ENCODE results near the gene C11orf86.
"Not testable (repeated sequence)": the region's sequence is repeated elsewhere in the genome, so short reads cannot be mapped to it uniquely, and the experiment has no call there.

C11orf86 gene, protein sequence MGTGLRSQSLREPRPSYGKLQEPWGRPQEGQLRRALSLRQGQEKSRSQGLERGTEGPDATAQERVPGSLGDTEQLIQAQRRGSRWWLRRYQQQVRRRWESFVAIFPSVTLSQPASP

DNA sequence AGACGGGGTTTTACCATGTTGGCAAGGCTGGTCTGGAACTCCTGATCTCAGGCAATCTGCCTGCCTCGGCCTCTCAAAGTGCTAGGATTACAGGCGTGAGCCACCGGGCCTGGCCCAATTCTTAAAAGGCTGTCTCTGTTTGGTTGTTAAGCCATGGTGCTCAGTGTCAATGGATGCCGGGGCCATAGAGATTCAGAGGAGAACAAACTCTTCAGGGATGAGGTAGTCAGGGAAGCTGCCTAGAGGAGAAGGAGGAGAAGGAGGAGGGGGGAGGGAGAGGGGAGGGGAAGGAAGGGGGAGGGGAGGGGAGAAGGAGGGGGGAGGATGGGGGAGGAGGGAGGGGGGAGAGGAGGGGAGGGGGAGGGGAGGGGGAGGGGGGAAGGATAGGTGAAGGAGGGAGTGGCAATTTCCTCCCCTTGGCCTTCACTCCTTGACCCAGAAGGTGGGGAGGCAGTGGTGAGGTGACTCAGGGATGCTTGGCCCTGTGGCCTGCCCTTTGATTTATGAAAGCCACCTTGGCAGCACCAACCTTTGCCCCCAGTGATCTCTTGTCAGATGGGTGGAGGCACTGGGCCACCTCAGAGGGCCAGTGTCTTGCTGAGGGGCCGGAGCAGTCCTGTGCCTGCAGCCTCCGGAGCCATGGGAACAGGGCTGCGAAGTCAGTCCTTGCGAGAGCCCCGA is at the start of gene C11orf86:
C11orf86 (plus strand) TSS at position 581 of the 681 bp plus-strand sequence; CDS start at position 640, 59 bp downstream.
- no peak for FAIRE-seq

DNA sequence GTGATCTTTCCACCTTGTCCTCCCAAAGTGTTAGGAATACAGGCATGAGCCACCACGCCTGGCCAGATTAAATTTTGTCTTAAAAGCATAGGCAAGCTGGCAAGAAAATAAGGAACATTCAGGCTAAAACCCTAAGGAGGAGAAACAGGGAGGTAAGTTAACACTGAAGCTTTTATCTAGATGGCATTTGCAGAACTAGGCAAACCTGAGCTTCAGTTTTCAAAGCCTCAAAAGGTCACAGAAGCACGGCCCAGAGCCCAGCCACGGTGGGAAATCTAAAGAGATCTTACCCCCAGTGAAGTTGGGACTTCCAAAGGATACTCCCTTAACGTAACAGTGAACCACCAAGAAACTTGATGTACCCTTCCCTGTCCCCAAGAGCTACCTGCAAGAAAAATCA is 45.4 kb upstream of the C11orf86 start:
- FAIRE-seq = no peak

DNA sequence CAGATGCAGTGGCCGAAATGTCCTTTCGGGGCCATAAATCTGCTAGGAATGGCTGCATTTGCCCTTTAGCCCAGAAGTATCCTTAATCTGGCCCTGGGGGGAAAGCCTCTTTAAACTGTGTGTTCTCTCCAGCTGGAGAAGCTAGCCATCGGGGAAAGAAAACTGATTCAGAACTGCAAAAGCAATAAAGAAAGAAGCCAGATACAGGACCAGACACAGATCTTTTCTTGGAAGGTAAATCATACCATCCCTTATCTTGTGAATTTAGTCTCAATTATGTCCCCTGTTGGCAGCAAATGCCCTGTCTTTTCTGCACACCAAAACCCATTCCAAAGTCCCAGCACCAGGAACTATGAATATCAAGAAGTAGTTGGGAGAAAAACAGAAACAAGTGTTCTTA is 42.6 kb upstream of the C11orf86 start:
- FAIRE-seq = no peak

DNA sequence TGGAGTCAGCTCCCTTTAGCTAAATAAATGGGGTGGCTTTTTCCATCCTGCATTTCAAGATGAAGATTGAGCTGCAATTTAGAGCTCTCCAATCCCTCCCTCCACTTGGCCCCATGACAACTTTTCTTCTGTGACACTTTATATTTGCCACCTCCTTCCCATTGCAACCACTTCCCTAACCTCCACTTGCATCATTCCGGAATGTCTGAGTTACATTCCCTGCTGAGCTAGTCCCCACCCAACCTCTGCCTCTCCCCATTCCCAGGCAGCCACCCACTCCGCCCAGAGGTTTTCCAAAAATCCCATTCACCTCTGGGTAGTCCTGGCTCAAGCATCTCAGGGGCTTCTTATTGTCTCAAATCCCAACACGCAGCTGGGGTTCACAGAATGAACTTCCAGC is 41.6 kb upstream of the C11orf86 start:
- no peak for FAIRE-seq

DNA sequence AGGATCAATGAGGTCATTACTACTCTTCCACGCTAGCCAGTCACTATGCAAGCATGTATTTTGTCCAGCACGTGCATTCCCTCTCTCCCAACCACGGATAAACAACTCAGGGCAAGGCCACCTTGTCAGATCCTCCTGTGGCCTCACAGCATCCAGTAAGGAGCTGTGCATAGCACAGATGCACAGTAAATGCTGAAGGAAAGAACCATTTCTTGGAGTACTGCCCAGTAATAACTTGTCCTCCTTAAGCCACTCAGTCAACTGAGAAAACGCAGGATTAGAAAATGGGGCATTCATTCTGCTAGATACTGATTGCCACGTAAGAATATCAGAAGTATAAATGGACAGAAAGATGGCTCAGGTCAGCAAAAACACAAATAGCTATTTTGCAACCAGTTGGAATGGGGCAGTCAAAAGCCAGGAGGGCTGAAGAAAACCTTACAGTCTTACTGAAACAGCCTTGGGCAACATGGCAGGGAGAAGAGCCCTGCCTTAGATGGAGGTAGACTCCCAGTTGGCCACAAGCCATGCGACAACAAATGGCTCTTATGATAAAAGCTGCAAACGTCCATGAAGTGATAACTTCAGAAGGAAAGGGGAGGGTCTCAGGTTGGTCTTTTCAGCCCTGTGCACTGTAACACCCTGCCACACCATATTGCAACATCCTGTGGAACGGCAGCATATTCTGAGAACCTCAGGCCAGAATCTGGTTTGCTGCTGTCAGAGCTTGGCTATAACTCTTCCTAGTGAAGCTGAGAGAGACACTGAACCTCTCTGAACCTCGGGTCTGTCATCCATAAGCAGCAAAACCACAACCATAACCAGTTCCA is 39.9 kb upstream of the C11orf86 start:
- FAIRE-seq = no peak

DNA sequence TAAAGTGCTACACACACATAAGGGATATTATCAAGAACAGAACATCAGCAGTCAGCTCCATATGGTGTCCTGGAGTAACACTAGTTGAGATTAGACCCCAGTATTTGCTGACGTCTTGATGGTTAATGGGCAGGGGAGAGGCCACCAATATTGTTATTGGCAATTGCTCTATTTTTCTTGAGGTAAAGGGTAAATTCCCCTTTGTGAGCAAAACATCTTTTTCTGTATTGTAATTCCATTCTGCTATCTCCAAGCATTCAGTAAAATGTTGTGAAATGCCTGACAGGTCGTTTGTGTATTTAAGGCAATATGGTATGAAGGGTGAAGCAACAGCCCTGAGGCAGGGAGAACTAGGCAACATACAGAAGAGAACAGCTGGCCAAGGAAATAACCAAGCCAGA is 38.8 kb upstream of the C11orf86 start:
- no peak for FAIRE-seq

DNA sequence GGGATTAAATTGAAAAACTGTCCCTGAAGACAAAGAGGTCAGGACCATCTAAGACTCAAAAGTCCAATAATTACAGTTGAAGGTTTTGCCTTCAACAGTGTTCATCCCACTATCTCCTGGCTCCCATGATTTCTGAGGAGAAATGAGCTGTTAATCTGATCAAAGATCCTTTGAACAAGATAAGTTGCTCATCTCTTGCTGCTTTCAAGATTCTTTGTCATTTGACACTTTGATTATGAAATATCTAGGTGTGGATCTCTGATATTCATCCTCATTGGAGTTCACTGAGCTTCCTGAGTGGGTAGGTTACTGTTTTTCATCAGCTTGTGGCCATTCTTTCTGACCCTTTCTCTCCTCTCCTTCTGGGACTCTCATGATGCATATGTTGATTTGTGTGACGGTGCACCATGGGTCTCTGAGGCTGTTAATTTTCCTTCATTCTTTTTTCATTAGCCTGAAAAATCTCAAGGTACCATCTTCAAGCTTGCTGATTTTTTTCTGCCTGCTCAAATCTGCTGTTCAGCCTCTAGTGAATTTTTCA is 37.8 kb upstream of the C11orf86 start:
- no peak for FAIRE-seq

DNA sequence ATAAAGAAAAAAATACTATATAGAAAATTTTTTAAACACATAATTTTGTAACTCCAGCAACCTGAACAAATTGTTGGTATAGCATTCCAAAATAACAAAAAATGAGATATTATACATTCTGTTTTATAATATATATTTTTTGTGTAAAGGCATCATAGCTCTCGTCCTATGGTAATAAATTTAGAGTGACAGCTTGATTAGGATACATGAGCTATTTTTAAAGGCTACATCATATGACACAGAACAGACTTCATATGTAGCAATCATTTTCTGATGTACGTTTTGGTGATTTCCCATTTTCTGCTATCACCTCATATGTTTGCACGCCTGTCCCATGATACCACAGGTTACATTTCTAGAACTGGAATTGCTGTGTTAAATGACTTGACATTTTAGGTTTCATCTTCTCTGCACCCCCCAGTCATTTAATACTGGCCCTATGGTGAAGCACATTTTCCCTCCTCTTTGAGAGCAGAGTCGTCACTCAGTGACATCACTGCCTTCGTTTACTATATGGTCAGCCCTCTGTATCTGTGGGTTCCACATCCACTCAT is 36.4 kb upstream of the C11orf86 start:
- FAIRE-seq = no peak

DNA sequence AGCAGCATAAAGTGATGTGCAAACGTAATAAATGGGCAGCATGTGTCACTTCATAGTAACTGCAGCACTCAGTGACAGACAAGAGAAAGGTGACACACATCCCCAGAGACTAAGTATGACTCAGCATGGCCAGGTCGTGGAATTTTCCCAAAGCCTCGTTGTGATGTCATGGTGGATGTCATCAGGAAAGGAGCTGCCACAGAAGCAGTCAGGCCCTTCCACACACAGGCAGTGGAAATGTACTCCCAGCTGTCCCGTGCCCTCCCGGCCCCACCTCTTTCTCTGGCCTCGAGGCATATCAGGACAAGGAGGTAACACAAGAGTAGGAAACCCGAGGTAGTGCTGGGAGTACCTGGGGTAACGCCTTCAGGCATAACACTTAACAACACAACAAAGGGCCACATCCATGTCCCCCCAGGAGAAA is 25.0 kb upstream of the C11orf86 start:
- FAIRE-seq = no peak

DNA sequence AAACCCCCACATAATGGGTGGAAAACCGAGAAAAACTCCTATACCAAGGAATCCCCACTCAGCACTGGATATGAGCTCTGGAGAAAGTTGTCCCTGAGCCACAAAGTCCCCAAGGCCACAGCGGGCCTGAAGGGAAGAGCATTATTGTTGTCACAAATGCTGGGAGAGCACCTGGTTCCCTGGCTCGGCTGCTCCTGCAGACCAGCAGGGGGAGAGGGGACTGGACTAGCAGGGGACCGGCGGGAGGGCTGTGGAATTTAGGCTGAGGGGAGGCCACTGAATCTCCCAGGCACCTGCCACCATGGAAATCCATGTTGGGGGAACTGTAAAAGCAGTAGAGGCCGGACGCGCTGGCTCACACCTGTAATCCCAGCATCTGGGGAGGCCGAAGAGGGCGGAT is 24.0 kb upstream of the C11orf86 start:
- no peak for FAIRE-seq

DNA sequence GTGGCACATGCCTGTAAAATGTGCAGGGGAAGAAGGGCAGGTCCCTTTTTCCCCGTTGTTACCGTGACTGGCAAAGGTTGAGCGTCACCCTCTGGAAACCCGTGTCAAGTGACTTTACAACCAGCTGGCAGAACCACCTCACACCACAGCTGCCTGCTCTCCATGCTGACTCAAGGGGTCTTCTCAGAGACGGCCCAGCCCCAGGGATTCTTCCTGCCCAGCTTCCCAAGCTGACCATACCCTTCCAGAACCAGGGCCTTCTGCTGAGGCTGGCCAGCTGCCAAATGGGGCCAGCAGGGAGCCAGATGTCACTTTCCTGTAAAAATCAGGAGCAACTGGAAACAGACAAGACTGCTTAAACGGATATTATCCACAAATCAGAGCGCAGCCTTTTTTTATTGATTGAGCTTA is 23.2 kb upstream of the C11orf86 start:
- FAIRE-seq = no peak

DNA sequence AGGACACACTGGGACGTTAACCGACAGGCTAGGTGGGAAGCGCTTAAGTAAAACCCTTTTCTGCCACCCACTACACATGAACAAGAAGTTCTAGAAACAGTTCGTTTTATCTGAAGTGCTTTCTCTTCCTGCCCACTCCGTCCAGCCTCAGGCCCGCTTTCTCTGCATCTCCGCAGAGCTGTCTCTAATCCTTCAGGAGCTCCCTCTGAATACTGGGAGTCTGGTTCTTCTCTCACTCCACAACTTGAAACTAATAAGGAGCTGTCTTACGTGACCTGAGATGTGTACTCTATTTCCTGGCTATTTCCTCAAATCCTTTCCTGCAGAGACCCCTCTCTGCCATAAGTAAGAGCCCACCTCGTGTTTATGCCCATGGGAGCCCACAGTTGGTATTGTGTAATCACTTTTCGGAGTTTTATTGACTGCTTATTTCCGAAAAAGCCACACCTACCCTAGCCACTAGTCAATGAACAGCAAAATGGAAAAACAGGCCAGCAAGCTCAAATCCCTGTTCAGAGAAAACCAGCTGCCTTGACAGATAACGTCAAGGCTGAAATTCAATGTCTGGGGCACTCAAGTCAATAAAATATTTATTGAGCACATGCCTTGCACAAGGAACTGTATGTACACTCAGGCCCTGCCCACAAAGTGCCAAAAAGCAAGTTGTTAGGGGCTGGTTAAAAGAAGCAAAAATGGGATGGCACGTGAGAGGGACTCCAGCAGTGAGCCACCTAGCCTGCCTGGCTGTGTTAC is 21.8 kb upstream of the C11orf86 start:
- FAIRE-seq = no peak

DNA sequence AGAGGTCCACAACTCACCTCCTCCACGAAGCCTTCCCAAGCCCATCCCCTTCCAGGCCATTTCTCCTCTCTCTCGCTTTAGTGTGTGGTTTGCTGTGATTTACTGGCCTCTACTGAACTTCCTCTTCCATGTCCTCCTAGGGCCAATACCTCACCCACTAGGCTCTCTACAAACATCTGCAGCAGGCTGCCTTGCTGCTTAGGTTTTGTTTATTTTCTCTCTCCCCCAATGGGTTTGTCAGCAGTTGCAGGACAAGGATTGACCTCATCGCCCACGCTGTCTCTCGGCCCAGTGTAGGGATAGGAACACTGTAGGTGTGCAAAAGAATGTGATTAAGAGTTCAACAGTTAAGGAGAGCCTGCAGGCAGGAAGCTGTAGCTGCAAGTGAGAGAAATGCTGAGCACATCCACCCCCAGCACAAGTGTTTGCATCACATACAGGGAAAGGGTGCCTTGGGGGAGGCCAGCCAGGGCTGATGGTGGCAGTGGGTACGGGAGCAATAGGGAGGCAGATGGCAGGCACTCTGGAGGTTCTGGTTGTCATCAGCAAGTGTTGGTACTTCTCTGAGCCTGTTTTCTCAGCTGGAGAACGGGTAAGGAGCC is 18.3 kb upstream of the C11orf86 start:
- FAIRE-seq = no peak

DNA sequence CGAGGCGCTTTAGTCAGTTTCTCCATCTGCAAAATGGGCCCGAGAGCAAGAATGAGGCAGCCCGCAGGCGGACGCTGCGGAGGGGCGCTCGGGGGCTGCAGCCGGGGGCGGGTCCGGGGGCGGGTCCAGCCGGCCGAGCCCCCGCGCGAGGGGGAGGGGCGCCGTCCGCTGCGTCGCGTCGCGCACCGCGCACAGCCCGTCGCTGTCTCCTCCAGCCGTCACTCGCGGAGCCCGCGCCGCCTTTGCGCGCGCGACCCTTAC is 17.2 kb upstream of the C11orf86 start:
- FAIRE-seq = no peak

DNA sequence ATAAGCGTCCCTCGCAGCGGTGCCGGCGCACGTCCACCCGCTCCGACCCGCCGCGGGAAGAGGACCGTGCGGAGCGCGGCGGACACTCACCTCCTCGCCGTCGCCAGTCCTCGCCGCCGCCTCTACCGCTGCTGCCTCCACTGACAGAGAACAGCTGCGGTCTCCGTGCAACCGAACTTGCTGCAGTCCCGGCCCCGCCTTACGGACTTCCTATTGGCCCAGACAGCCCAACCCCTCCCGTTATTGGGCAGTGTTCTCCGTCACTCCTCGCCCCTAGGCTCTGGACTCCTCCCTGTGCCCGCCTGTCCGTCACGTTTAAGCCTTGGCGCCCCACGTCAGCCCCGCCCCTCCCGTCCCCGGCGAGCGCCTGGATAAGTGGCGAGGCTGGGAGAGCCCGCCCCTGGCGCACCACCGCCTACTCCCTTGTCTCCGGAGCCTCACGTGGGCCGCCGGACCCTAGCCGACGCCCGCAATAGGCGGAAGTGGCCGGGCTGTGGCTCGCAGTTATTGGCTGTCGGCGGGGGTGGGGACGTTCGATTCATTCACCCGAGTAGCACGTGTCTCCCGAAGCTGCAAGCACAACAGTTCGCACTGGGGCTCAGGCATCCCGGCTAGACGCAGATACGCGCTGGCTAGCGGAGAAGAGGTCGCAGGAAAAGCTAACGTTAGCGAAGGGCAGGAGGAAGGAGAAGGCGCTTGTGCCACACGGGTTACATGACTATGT is 16.7 kb upstream of the C11orf86 start, which contains the start of gene PC:
PC (minus strand) TSS at position 152 of the 724 bp plus-strand sequence. CDS start 86,224 bp downstream, outside the sequence.
- FAIRE-seq = peak; percentile 38

DNA sequence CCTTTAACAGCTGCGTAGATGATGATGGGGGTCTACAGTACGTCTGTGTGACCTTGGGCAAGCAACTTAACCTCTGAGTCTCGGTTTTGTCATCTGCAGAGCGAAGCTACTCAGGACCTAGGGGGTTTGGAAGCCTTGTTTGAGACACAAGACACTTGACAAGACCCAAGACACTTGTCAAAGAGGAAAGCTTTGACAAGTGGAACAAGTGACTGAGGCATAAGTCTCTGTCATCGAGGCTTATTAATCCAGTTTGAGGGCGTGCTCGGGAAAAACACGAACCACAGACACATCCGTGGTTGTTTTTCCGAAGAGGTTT is 16.2 kb upstream of the C11orf86 start:
- no peak for FAIRE-seq

DNA sequence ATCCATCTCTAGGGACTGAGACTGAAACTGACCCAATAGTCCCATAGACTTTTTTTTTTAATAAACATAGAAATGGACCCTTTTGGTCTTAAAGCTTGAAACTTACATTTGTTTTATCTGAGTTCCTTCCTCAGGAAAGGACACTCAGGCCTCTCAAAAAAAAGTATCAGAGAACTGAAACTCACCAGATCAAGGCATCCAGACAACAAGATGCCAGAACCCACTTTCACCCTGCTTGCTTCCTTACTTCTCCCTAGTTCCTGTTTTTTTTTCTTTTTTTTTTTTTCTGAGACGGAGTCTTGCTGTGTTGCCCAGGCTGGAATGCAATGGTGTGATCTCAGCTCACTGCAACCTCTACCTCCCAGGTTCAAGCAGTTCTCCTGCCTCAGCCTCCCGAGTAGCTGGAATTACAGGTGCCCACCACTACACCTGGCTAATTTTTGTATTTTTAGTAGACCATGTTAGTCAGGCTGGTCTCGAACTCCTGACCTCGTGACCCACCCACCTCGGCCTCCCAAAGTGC is 13.4 kb upstream of the C11orf86 start:
- FAIRE-seq = not testable (repeated sequence)

DNA sequence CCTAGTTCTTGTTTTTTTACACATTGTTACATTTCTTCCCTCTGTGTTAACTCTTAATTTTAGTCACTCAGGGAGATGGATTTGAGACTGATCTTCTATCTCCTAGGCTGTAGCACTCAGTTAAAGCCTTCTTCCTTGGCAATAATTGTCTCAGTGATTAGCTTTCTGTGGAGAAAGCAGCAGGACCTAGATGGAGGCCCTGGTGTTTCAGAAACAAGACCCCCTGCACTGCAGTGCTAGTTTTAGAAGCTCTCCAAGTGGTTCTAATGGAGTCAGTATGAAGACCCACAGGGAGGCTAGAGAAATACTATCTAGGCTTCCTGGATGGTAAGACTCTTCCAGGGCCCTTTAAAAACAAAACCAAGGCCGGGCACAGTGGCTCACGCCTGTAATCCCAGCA is 12.9 kb upstream of the C11orf86 start:
- FAIRE-seq = no peak

DNA sequence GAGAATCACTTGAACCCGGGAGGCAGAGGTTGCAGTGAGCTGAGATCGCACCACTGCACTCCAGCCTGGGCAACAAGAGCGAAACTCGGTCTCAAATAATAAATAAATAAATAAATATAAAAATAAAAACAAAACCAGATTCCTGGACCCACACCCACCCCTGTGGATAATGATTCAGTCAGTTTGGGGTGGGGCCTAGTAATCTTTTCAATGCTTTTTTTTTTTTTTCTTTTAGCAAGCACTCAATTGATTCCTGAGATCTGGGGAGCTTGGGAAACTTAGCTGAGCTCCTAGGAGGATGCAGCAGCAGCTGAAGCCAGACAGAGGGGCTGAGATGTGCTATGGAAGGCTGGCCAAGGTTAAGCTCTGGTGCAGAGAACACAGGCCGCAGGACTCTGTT is 12.3 kb upstream of the C11orf86 start:
- no peak for FAIRE-seq

DNA sequence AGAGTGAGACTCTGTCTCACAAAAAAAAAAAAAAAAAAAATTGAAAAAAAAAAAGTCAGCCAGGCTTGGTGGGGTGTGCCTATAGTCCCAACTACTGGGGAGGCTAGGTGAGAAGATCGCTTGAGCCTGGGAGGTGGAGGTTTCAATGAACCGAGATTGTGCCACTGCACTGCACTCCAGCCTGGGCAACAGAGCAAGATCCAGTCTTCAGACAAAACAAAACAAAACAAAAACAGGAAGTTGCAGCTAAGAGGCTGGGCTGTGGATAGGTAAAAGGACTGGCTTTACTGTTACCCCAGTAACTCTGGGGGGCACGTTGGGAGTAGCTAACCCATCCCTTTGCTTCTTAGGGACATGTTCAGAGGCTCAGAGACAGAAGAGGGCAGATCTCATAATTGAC is 10.6 kb upstream of the C11orf86 start:
- no peak for FAIRE-seq

DNA sequence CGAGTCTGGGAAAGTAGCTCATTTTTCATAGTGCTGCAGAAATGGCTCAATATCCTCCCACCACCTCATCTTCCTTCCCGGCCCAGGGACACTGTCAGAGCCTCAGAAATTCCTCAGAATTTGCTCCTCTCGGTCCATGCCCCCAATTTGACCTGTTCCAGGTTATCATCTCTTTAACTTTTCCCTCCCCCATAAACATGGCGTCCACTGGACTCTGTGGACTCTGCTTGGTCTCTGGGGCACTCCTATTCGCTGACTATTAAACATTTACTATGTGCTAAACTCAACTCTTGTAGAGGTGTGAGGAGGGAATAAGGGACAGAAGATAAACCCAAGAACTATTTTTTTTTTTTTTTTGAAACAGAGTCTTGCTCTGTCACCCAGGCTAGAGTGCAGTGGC is 8.8 kb upstream of the C11orf86 start:
- no peak for FAIRE-seq

Data from colon (tissue), 2 donors.